GM21737 (cell line): ENCODE results near the gene MAPK8IP2.

Experiments
- ATAC-seq: cut with Tn5 transposase; IDR thresholded peaks from one replicate; pipeline ENCODE4 v1.9.1; 2021; ENCODE audit warnings: mild to moderate bottlenecking, moderate library complexity; ENCODE audit not compliant: unreplicated experiment

Gene MAPK8IP2

DNA sequence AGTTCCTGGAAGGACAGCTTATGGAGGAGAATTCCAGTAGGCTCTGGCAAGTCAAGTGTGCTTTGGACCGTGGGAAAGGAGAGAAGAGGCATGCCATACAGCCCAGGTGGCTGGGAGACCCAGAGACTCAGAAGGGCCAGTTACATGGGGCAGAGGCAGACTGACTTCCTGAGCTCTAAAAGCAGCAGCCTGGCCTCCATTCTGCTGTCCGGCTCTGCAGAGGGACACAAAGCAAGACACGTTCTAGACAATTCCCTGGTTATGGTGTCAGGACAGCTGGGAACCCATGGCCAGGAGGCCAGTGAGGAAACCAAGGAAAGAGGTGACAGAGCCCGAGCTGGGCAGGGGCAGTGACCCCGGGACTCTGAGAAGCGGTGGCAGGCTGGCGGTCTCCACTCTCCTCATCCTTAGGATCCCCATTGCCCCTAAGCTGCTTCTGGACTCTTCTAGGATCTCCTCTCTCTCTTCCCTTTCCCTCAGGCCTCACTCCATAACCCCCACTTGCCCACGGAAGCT, 25.1 kb upstream of the MAPK8IP2 start:
- ATAC-seq, result no peak

- no peak for ATAC-seq
These were observed 24.5 kb upstream of the MAPK8IP2 start for GRCh38 chr22:50576070-50576469.

GRCh38 chr22:50576806-50577696, 23.5 kb upstream of the MAPK8IP2 start:
- no peak for ATAC-seq

GRCh38 chr22:50577697-50577986, 23.0 kb upstream of the MAPK8IP2 start:
- ATAC-seq, result no peak

DNA sequence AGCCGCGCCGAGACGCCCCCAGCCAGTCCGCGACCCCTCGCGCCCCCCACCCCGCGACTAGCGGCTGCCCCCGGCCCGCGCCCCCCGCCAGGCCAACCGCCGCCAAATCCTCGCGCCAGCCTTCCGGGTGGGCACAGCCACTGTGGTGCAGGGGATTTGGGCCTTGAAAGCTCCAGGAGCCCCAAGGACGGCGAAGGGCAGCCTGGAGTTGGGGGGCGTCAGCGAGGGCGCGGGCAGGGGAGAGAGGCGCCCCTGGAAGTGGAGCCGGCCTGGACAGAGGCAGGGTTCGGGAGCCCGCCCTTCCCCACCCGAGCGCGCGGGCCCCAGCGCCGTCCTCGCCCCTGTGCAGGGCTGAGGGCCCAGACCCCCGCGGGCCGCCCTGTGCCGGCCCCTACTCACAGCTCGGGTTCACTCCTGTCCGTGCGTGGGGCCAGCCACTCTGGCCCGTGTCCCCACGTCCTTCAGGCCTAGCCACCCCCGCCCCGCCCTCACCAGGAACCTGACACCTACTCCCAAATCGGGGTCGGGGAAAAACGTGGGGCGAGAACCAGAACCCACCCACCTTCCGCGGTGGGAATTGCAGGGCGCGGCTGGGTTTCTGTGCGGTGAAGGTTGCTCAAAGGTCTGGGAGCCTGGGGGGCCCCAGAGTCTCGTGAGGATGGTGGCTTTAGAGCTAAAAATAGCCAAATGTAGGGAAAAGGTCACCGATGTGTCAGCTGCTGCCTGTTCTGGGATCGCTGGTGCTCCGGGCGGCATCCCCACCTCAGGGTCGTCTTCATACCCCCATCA, 22.4 kb upstream of the MAPK8IP2 start, which contains the start of gene CPT1B:
CPT1B (minus strand) TSS at position 441 of the 789 bp plus-strand sequence. CDS start 512 bp downstream, outside the sequence.
- ATAC-seq, result no peak

GRCh38 chr22:50578776-50579310, 21.8 kb upstream of the MAPK8IP2 start:
- ATAC-seq, result no peak

DNA sequence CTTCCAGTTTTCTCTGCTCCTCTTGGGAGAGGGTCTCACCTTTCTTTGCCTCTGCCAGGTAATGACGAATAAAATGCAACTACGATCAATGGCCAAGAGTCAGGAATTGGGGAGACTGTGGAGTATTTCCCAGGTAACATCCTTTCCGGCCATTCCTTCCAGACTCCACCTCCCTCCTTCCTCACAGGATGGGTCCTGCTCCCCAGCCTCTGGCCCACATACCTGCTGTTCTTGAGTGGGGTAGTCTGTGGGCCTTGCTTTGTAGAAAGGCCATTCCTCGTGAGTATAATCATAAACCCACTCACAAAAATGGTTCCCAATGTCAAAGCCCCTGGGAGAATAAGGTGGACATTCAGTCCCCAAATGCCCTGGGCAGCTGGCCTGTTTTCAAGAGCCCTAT, 20.8 kb upstream of the MAPK8IP2 start:
- ATAC-seq, result no peak

GRCh38 chr22:50581031-50581949, 19.3 kb upstream of the MAPK8IP2 start:
- no peak for ATAC-seq

DNA sequence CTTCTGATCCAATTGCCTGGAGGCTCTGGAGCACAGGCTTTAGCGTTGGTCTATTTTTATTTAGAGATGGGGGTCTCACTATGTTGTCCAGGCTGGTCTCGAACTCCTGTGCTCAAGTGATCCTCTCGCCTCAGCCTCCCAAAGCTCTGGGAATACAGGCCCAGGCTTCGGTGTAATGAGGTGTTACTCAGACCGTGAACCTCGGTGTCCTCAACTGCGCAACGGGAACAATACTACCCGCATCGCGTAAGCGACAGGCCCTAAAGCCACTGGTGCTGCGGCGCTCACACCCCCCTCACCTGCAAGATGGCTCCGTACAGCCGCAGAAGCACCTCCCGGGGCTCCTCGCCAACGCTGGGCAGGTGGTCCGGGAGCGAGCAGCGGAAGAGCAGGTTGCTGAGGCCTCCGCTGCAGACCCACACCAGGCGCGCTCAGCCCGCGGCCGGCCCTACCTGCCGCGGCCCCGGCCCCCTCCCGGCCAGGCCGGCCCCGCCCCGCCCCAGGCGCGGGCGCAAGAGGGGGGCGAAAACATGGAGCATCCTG, 18.6 kb upstream of the MAPK8IP2 start:
- ATAC-seq, result no peak

GRCh38 chr22:50582493-50583293, 17.9 kb upstream of the MAPK8IP2 start, which contains the start of gene CHKB:
Gene CHKB, minus strand, starts transcription at chr22:50582849. Its CDS starts 68 bp downstream, at chr22:50582781.
- peak; percentile 87 for ATAC-seq

GRCh38 chr22:50583294-50583861, 17.2 kb upstream of the MAPK8IP2 start:
- ATAC-seq, result peak; percentile 22

DNA sequence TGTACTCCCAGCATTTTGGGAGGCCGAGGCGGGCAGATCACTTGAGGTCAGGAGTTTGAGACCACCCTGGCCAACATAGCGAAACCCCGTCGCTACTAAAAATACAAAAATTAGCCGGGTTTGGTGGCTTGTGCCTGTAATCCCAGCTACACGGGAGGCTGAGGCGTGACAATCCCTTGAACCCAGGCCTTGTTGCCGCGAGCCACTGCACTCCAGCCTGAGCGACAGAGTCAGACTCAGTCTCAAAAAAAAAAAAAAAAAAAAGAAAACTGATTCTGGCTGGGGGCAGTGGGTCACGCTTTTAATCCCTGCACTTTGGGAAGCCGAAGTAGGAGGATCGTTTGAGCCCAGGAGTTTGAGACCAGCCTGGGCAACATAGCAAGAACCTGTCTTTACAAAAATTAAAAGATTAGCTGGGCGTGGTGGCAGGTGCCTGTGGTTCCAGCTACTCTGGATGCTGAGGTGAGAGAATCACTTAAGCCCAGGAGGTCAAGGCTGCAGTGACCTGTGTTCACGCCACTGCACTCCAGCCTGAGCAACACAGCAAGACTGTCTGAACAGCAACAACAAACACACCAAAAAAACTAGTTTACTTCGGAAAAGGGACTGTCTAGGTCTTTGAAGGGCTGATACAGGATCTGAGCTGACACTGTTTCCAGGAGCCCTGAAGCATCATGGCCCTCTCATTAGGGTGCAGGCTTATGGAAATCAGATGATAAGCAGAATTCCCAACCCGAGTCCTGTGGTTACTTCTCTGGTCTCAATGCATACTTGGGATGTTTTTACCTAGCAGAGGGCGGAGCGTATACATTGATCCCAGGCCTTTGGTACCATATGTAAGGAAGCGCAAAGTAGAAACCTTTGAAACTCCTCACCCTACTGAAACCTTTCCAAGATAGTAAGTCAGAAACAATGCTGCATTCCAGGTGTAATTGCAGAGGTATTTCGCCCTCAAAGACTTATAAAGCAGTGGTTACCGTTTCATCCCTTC, 16.2 kb upstream of the MAPK8IP2 start:
- no peak for ATAC-seq

DNA sequence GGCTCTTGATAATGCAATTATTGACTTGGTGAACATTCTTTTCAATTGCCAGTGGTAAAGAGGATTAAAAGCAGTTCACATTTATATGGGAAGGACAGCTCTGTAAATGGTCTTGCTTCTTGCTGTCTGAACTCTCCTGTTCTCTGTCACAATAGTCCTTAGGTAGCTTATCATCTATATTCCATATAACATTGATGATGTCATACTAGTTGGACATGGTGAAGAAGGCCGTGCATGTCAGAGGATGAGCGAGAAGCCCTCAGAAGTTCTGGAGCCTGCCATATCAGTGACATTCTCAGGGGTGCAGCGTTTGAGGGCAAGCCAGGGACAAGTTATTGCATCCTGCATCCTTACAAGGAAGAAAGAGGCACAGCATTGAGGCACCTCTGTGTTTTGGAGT, 15.4 kb upstream of the MAPK8IP2 start:
- ATAC-seq, result no peak

GRCh38 chr22:50585781-50586180, 14.8 kb upstream of the MAPK8IP2 start:
- ATAC-seq, result no peak

- no peak for ATAC-seq
These were observed 14.2 kb upstream of the MAPK8IP2 start for GRCh38 chr22:50586416-50586815.

DNA sequence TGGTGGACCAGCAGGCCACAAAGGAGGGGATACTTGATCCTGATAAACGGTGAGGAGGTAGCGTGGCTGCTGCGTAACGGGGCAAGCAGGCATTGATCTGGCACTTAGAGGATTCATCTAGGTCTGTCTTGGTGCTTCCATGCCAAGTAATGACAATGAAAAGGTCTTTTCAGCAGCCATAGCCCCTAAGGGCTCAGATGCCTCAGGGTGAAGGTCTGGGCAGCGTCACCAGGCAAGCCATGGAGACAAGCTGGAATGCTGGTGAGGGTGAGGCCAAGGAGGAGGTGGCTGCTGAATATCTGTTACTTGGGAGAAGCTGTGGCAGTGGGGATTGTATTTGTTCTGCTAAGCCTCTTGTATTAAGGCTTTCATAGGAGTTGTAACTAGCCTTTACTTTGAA, 13.2 kb upstream of the MAPK8IP2 start:
- ATAC-seq, result no peak

DNA sequence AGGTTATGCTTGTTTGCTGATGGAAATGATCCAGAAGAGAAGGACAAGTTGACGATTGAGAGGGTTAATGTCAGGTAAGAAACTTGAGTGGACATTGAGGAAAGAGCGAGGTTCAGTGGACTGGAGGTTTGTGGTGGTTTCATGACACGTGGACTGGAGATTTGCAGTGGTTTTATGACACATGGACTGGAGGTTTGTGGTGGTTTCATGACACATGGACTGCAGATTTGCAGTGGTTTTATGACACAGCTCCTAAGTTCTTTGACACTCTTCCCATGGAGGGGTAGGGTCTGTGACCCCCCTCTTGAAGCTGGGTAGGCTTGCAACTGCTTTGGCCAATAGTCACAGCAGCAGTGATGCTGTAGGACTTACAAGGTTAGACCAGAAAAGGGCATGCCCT, 5.4 kb upstream of the MAPK8IP2 start:
- no peak for ATAC-seq

GRCh38 chr22:50597097-50597496, 3.5 kb upstream of the MAPK8IP2 start:
- ATAC-seq, result no peak
